ENCODE measurements around the gene MYCN. TPM values are rescaled to one million over a fixed set of nuclear protein-coding genes. Genes with fewer than 3 reads are reported as not detected.

MYCN gene
- total and polyA plus RNA-seq, 2 of the 8 experiments (the other 6 are each of a cell fraction or from before 2014, with no cell fraction given): 87.8 to 137 TPM

- no peaks in the 10 kb centered on the region for H3K9me3 ChIP-seq (ENCODE audit: insufficient read depth in 2 of 2, low read depth in 1 of 2, low read length in 1 of 2)
- TF ChIP-seq BRCA1 (IDR thresholded peaks at IDR 0.05; ENCODE audit: low read depth, low read length) (no peak), TBP (IDR thresholded peaks at IDR 0.05; ENCODE audit: low read depth, low read length) (no peak), CREB1 (IDR thresholded peaks at IDR 0.05) (no peak)
- H3K79me2 ChIP-seq (ENCODE audit: control insufficient read depth in 1 of 2, insufficient read depth in 2 of 2, low read length in 2 of 2): no peaks in the 10 kb centered on the region
- FAIRE-seq (no peak), DNase-seq (ENCODE audit: low read depth in 1 of 2, low spot score in 2 of 2) (no peak)
- no peak overlapping the region for H3K23ac ChIP-seq (ENCODE audit: insufficient read length)
- no peaks in the 10 kb centered on the region for H3K36me3 ChIP-seq (ENCODE audit: control insufficient read depth in 2 of 4, insufficient read depth in 4 of 4, low read length in 3 of 4)
- peak overlapping the region; percentile 10 for H3K4ac ChIP-seq (replicated peaks; ENCODE audit: insufficient read length, low read depth, low read length)
- peaks cover 7 to 34% (median 27%) of the 10 kb centered on the region in 4 experiments for H3K4me1 ChIP-seq (replicated peaks in 1 of 4; ENCODE audit: control insufficient read depth in 3 of 4, insufficient read depth in 4 of 4, low read length in 3 of 4)
- no peak overlapping the region for H3K4me2 ChIP-seq (ENCODE audit: insufficient read depth in 1 of 2, low read depth in 2 of 2, low read length in 2 of 2)
- H3K27ac ChIP-seq (ENCODE audit: low read depth, low read length): no peak overlapping the region
- no peak overlapping the region for H3K56ac ChIP-seq (replicated peaks; ENCODE audit: insufficient read length, low read depth, low read length)
- no peak overlapping the region for H2AK5ac ChIP-seq (ENCODE audit: low read depth, low read length)
- no peaks in the 10 kb centered on the region for H3K79me1 ChIP-seq (ENCODE audit: low read depth, low read length)
- no peak overlapping the region for H2BK12ac ChIP-seq (ENCODE audit: low read depth, low read length)
- POLR2A ChIA-PET (ENCODE audit: partially characterized antibody): interaction anchor here (1.3 kb wide), 1 partner anchor 47 kb away, joined by 5 read pairs; the partner anchor contains the start of gene MYCN
- no peak overlapping the region for H4K5ac ChIP-seq (ENCODE audit: insufficient read length, low read depth, low read length)
- H2AFZ ChIP-seq (ENCODE audit: low read length): 0 out of 2 replicates have a peak overlapping the region, but pooled peaks have one; percentile 18
- H4K20me1 ChIP-seq (replicated peaks in 1 of 2; ENCODE audit: control insufficient read depth in 1 of 2, insufficient read depth in 2 of 2, low read length in 2 of 2): no peaks in the 10 kb centered on the region
- H4K8ac ChIP-seq (ENCODE audit: extremely low read depth, insufficient read depth, low read length): no peak overlapping the region
- no peak overlapping the region for H4K91ac ChIP-seq (replicated peaks; ENCODE audit: insufficient read length, low read length)
- H3K14ac ChIP-seq (ENCODE audit: insufficient read length): no peak overlapping the region
- no peaks in the 10 kb centered on the region; the same call in 1 of the 2 replicates for H3K23me2 ChIP-seq (ENCODE audit: low read depth, low read length)
- no peaks in the 10 kb centered on the region; a peak in 1 of 7 replicates for H3K27me3 ChIP-seq (replicated peaks in 1 of 4; ENCODE audit: control insufficient read depth in 3 of 4, extremely low read depth in 1 of 4, insufficient read depth in 3 of 4, low read length in 3 of 4)
- no peak overlapping the region for H2BK120ac ChIP-seq (replicated peaks; ENCODE audit: low read depth, low read length)
- H3K4me3 ChIP-seq (ENCODE audit: extremely low read depth in 1 of 4, insufficient read depth in 2 of 4, low read depth in 3 of 4, low read length in 4 of 4): no peak overlapping the region
- no peak overlapping the region for H2BK20ac ChIP-seq (ENCODE audit: low read length)
- H3K18ac ChIP-seq (ENCODE audit: extremely low read depth, low read length): peak overlapping the region; percentile 15; the same call in 1 of the 2 replicates
- CTCF ChIA-PET (ENCODE audit: partially characterized antibody): interaction anchor here (0.6 to 3.4 kb wide), 4 partner anchors 32 to 732 kb away, joined by 3 to 9 read pairs (median 4); no protein-coding TSS in a partner anchor
- no peak overlapping the region for H3K9ac ChIP-seq (replicated peaks in 1 of 4; ENCODE audit: extremely low read depth in 1 of 4, low read depth in 3 of 4, low read length in 3 of 4)
- H2BK5ac ChIP-seq (ENCODE audit: low read depth, low read length): no peak overlapping the region
- 77% methylated on average over 8 of the region's 8 CpGs; no CpG with 5 or more reads in 1 of the 2 experiments for WGBS, 2 experiments (ENCODE audit: extremely low coverage in 1 of 2, insufficient coverage in 1 of 2, insufficient read length in 1 of 2, insufficient replicate concordance in 2 of 2, low coverage in 1 of 2, low lambda C conversion rate in 2 of 2, missing lambda C conversion rate in 1 of 2)
- H2BK15ac ChIP-seq (ENCODE audit: low read length): no peak overlapping the region
Measured at GRCh38 chr2:15892151-15892880, 48.0 kb upstream of the MYCN start.
